ENCODE results near the gene NMNAT2. TPM values are rescaled to one million over a fixed set of nuclear protein-coding genes. Genes with fewer than 3 reads are reported as not detected.
A peak's percentile ranks its signal among the peaks of the same experiment; 100 is the strongest.

The NMNAT2 gene
- total RNA-seq: 1.7 TPM

- no peaks in the 10 kb centered on the region for H3K9me3 ChIP-seq
- H3K4me1 ChIP-seq: peaks cover 20% of the 10 kb centered on the region
- H3K36me3 ChIP-seq: no peaks in the 10 kb centered on the region
- no peak for DNase-seq (ENCODE audit: extremely low spot score in 2 of 2)
- peak within 1 kb of the TSS; percentile 31 to 38 for H3K4me3 ChIP-seq
- H3K27ac ChIP-seq: no peak within 1 kb of the TSS
- intact Hi-C loops (cut with DNase I): no loop called here
- H3K27me3 ChIP-seq: no peaks in the 10 kb centered on the region
- TF ChIP-seq, protein P1, sequence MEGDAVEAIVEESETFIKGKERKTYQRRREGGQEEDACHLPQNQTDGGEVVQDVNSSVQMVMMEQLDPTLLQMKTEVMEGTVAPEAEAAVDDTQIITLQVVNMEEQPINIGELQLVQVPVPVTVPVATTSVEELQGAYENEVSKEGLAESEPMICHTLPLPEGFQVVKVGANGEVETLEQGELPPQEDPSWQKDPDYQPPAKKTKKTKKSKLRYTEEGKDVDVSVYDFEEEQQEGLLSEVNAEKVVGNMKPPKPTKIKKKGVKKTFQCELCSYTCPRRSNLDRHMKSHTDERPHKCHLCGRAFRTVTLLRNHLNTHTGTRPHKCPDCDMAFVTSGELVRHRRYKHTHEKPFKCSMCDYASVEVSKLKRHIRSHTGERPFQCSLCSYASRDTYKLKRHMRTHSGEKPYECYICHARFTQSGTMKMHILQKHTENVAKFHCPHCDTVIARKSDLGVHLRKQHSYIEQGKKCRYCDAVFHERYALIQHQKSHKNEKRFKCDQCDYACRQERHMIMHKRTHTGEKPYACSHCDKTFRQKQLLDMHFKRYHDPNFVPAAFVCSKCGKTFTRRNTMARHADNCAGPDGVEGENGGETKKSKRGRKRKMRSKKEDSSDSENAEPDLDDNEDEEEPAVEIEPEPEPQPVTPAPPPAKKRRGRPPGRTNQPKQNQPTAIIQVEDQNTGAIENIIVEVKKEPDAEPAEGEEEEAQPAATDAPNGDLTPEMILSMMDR (IDR thresholded peaks at IDR 0.05): no peak
- TF ChIP-seq POLR2AphosphoS5 (IDR thresholded peaks at IDR 0.05; ENCODE audit: insufficient read depth in 1 of 2, low read depth in 1 of 2): no peak
- no peak for TF ChIP-seq POLR2A (IDR thresholded peaks at IDR 0.05)
Observed at GRCh38 chr1:183417772-183418491, at the start of gene NMNAT2. TSS of gene NMNAT2 (minus strand) at chr1:183418380. CDS start at chr1:183418267, 113 bp downstream.

GRCh38 chr1:183467687-183468086 lies 49.5 kb upstream of the NMNAT2 start:
- no peaks in the 10 kb centered on the region for H3K9me3 ChIP-seq
- H3K4me3 ChIP-seq: no peak overlapping the region
- intact Hi-C loops (cut with DNase I): no loop called here
- no peaks in the 10 kb centered on the region for H3K36me3 ChIP-seq
- DNase-seq (ENCODE audit: extremely low spot score in 2 of 2): no peak
- H3K27me3 ChIP-seq: no peaks in the 10 kb centered on the region
- no peak overlapping the region for H3K27ac ChIP-seq
- H3K4me1 ChIP-seq: no peaks in the 10 kb centered on the region
- TF ChIP-seq POLR2AphosphoS5 (IDR thresholded peaks at IDR 0.05; ENCODE audit: insufficient read depth in 1 of 2, low read depth in 1 of 2) (no peak), POLR2A (IDR thresholded peaks at IDR 0.05) (no peak)
- TF ChIP-seq, protein P1 (IDR thresholded peaks at IDR 0.05): no peak

- Histone ChIP-seq H3K4me1 (no peaks in the 10 kb centered on the region), H3K27me3 (no peaks in the 10 kb centered on the region), H3K9me3 (no peaks in the 10 kb centered on the region), H3K36me3 (no peaks in the 10 kb centered on the region), H3K27ac (no peak overlapping the region), H3K4me3 (no peak overlapping the region)
- intact Hi-C loops (cut with DNase I): no loop called here
- TF ChIP-seq, protein P1 (IDR thresholded peaks at IDR 0.05): no peak
- TF ChIP-seq POLR2A (IDR thresholded peaks at IDR 0.05): no peak
- no peak for TF ChIP-seq POLR2AphosphoS5 (IDR thresholded peaks at IDR 0.05; ENCODE audit: insufficient read depth in 1 of 2, low read depth in 1 of 2)
- no peak for DNase-seq (ENCODE audit: extremely low spot score in 2 of 2)
Observed at GRCh38 chr1:183466781-183467180, 48.6 kb upstream of the NMNAT2 start.

DNA sequence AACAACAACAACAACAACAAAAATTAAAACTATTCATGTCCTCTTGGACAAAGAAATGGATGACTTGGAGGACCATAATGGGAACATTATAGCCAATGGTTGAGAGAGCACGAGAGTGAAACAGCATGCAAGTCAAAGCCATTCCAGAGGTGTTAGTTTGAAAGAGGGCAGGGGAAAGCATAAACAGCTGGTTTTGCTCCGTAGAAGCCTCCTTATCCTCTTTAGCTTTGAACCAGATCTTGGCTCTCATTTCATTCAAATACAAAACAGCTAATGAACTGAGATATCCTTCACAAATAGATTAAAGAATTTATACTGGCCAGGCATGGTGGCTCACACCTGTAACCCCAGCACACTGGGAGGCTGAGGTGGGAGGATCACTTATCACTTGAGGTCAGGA lies 45.4 kb upstream of the NMNAT2 start:
- no peak overlapping the region for H3K27ac ChIP-seq
- intact Hi-C loops (cut with DNase I): no loop called here
- no peaks in the 10 kb centered on the region for H3K27me3 ChIP-seq
- H3K4me3 ChIP-seq: no peak overlapping the region
- H3K4me1 ChIP-seq: no peaks in the 10 kb centered on the region
- H3K9me3 ChIP-seq: no peaks in the 10 kb centered on the region
- TF ChIP-seq POLR2AphosphoS5 (IDR thresholded peaks at IDR 0.05; ENCODE audit: insufficient read depth in 1 of 2, low read depth in 1 of 2): no peak
- TF ChIP-seq, protein P1 (IDR thresholded peaks at IDR 0.05): no peak
- TF ChIP-seq POLR2A (IDR thresholded peaks at IDR 0.05): no peak
- no peak for DNase-seq (ENCODE audit: extremely low spot score in 2 of 2)
- H3K36me3 ChIP-seq: no peaks in the 10 kb centered on the region

- Histone ChIP-seq H3K36me3 (no peaks in the 10 kb centered on the region), H3K4me3 (no peak overlapping the region), H3K4me1 (no peaks in the 10 kb centered on the region), H3K27me3 (no peaks in the 10 kb centered on the region), H3K9me3 (no peaks in the 10 kb centered on the region), H3K27ac (no peak overlapping the region)
- DNase-seq (ENCODE audit: extremely low spot score in 2 of 2): no peak
- TF ChIP-seq, protein P1 (IDR thresholded peaks at IDR 0.05): no peak
- peak in 1 of 2 donors; percentile 59 for TF ChIP-seq POLR2AphosphoS5 (IDR thresholded peaks at IDR 0.05; ENCODE audit: insufficient read depth in 1 of 2, low read depth in 1 of 2)
- intact Hi-C loops (cut with DNase I): no loop called here
Observed at GRCh38 chr1:183461350-183461749, 43.2 kb upstream of the NMNAT2 start.
